PC-9 (cell line): Measurements from ENCODE around the gene NPHP4. TPM values are rescaled to one million over a fixed set of nuclear protein-coding genes. Genes with fewer than 3 reads are reported as not detected.

ENCODE experiments used
- BruUV-seq: library from RNA; stranded (reverse); fragments of 400-500 nt; replicated peaks from 2 replicates; lab custom pipeline; 2021; lab: Mats Ljungman, UMichigan
- CTCF ChIA-PET: fragments of 300-600 bp; sonication (Branson Sonifier 250); formaldehyde crosslinking; loops from one replicate; lab custom pipeline; 2022; ENCODE audit warnings: antibody characterized with exemption; lab: Charles Lee
- POLR2A ChIA-PET: fragments of 300-600 bp; sonication (Branson Sonifier 250); formaldehyde crosslinking; loops from one replicate; lab custom pipeline; 2022; ENCODE audit warnings: antibody characterized with exemption; ENCODE audit not compliant: unreplicated experiment; lab: Charles Lee
- DNase-seq, 2 experiments: peaks; one replicate each; pipeline versions ENCODE4 v3.0.0 to v3.0.0-alpha.2; 2015 to 2022; ENCODE audit warnings: mixed read lengths in 1 of 2
- H2AFZ ChIP-seq: fragments of 200-600 bp; sonication (generic); 2 replicates; pipeline ENCODE4 v1.8.1; 2017; ENCODE audit warnings: antibody characterized with exemption
- H3F3A ChIP-seq: fragments of 200-600 bp; sonication (generic); 2 replicates; pipeline ENCODE4 v1.8.1; 2017; ENCODE audit warnings: antibody characterized with exemption, mild to moderate bottlenecking, low read depth; ENCODE audit not compliant: insufficient read depth
- H3K27ac ChIP-seq: fragments of 200-600 bp; sonication (generic); 2 replicates; pipeline ENCODE4 v1.6.1; 2016; ENCODE audit warnings: mixed run types
- H3K27me3 ChIP-seq: fragments of 200-600 bp; sonication (generic); 2 replicates; pipeline ENCODE4 v1.6.1; 2016; ENCODE audit warnings: low read depth, mixed run types; ENCODE audit not compliant: insufficient read depth
- H3K36me3 ChIP-seq: fragments of 200-600 bp; sonication (generic); 2 replicates; pipeline ENCODE4 v1.6.1; 2016; ENCODE audit warnings: low read depth, mixed run types
- H3K4me1 ChIP-seq: fragments of 200-600 bp; sonication (generic); replicated peaks from 2 replicates; pipeline ENCODE4 v1.6.1; 2016; ENCODE audit warnings: mixed run types; ENCODE audit not compliant: insufficient read depth
- H3K4me2 ChIP-seq: fragments of 200-600 bp; sonication (generic); 2 replicates; pipeline ENCODE4 v1.6.1; 2017; ENCODE audit warnings: mixed run types
- H3K4me3 ChIP-seq: fragments of 200-600 bp; sonication (generic); 2 replicates; pipeline ENCODE4 v1.6.1; 2016; ENCODE audit warnings: mixed run types
- H3K79me2 ChIP-seq: fragments of 200-600 bp; sonication (generic); 2 replicates; pipeline ENCODE4 v1.6.1; 2017; ENCODE audit warnings: low read depth, mixed run types
- H3K9me2 ChIP-seq: fragments of 200-600 bp; sonication (generic); 2 replicates; pipeline ENCODE4 v1.8.1; 2017; ENCODE audit warnings: mild to moderate bottlenecking; ENCODE audit not compliant: insufficient read depth
- H3K9me3 ChIP-seq: fragments of 200-600 bp; sonication (generic); 2 replicates; pipeline ENCODE4 v1.8.1; 2016; ENCODE audit warnings: low read depth; ENCODE audit not compliant: insufficient read depth
- H4K20me1 ChIP-seq: fragments of 200-600 bp; sonication (generic); 2 replicates; pipeline ENCODE4 v1.8.1; 2017; ENCODE audit not compliant: insufficient read depth
- EZH2 ChIP-seq: fragments of 200-600 bp; sonication (generic); IDR thresholded peaks from 2 replicates; pipeline ENCODE4 v1.8.0; 2017; ENCODE audit warnings: antibody characterized with exemption, low read depth
- intact Hi-C: fragments of 100-400 bp; cut with micrococcal nuclease; formaldehyde crosslinking; loops from one replicate; pipeline ENCODE4 v1.10.0; 2022; ENCODE audit not compliant: unreplicated experiment
- total RNA-seq: library from RNA; stranded (reverse); gene quantifications from 2 replicates; pipeline ENCODE4 v1.2.3, GENCODE V29; 2021
- TF ChIP-seq, protein P1 (sequence below): fragments of 200-600 bp; sonication (generic); conservative IDR thresholded peaks from 2 replicates; pipeline ENCODE4 v1.6.1; 2017; ENCODE audit warnings: mixed run types, antibody characterized with exemption, mild to moderate bottlenecking, moderate library complexity

The NPHP4 gene
- total RNA-seq, 1 experiment from 2014 or later = 17.9 TPM

DNA sequence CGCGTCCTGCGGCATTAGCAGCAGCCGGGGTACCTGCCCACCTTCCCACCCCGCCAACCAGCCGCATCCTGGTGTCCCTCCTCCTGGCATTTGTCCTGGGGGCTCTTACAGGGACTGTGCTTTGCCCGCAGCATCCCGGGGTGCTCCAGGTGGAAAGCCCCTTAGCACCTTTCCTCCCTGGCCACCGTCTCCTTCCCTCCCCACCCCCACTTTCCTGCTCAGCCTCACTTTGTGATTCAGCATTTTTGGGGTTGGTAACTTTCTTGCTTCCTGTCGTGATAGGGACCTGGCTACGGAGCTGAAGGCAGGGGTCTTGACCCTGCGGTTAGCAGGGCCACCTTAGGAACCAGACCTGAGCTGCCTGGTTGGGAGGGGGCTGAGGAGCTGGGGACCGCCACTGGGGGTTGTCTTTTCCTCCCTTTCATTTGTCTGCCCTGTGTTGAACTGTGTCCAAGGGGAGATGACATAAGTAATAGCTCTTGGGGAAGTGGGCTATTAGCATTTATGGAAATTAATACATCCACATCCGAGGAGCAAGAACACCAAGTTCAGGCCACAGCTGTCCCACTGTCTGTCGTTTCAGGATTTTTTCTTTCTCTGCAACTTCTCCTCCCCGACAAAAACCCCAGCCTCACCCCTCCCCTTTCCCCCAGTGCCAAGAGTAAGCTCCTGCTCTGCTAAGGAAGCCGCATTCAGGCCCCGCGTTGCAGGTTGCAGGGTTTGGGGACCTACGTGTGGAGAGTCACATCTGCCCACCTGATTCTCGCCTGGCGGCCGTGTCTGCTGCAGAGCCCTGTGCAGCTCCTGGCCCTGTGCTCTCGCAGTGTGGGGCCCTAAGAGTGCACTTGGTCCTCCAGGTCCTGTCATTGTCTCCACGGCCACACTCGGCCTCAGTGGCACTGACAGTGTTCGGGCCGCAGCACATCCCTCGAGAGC lies 1.6 kb upstream of the NPHP4 start:
- intact Hi-C loops = loop anchor here (5.0 kb wide), 1 partner anchor 243 kb away; the partner anchor contains the start of gene ICMT
- ChIA-PET POLR2A (no interaction called here), CTCF (no interaction called here)
- TSS peak; percentile 32 for BruUV-seq
- peaks cover 8% of the 10 kb centered on the region; the same call in 1 of the 2 replicates for H3K79me2 ChIP-seq
- H4K20me1 ChIP-seq = no peaks in the 10 kb centered on the region
- no peak overlapping the region for H3K27ac ChIP-seq
- no peaks in the 10 kb centered on the region for H3K36me3 ChIP-seq
- 0 out of 2 replicates have a peak, but pooled peaks cover 4% of the 10 kb centered on the region for H3K4me1 ChIP-seq
- peak overlapping the region; percentile 74; the same call in 1 of the 2 replicates for H2AFZ ChIP-seq
- peak overlapping the region; percentile 91 for H3K4me2 ChIP-seq
- H3K9me3 ChIP-seq = no peaks in the 10 kb centered on the region
- peak overlapping the region; percentile 85; the same call in 1 of the 2 replicates for H3K4me3 ChIP-seq
- no peak for TF ChIP-seq EZH2
- TF ChIP-seq, protein P1, sequence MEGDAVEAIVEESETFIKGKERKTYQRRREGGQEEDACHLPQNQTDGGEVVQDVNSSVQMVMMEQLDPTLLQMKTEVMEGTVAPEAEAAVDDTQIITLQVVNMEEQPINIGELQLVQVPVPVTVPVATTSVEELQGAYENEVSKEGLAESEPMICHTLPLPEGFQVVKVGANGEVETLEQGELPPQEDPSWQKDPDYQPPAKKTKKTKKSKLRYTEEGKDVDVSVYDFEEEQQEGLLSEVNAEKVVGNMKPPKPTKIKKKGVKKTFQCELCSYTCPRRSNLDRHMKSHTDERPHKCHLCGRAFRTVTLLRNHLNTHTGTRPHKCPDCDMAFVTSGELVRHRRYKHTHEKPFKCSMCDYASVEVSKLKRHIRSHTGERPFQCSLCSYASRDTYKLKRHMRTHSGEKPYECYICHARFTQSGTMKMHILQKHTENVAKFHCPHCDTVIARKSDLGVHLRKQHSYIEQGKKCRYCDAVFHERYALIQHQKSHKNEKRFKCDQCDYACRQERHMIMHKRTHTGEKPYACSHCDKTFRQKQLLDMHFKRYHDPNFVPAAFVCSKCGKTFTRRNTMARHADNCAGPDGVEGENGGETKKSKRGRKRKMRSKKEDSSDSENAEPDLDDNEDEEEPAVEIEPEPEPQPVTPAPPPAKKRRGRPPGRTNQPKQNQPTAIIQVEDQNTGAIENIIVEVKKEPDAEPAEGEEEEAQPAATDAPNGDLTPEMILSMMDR = no peak
- no peak for DNase-seq
- no peaks in the 10 kb centered on the region for H3K9me2 ChIP-seq
- H3K27me3 ChIP-seq = no peaks in the 10 kb centered on the region
- no peaks in the 10 kb centered on the region for H3F3A ChIP-seq

DNA sequence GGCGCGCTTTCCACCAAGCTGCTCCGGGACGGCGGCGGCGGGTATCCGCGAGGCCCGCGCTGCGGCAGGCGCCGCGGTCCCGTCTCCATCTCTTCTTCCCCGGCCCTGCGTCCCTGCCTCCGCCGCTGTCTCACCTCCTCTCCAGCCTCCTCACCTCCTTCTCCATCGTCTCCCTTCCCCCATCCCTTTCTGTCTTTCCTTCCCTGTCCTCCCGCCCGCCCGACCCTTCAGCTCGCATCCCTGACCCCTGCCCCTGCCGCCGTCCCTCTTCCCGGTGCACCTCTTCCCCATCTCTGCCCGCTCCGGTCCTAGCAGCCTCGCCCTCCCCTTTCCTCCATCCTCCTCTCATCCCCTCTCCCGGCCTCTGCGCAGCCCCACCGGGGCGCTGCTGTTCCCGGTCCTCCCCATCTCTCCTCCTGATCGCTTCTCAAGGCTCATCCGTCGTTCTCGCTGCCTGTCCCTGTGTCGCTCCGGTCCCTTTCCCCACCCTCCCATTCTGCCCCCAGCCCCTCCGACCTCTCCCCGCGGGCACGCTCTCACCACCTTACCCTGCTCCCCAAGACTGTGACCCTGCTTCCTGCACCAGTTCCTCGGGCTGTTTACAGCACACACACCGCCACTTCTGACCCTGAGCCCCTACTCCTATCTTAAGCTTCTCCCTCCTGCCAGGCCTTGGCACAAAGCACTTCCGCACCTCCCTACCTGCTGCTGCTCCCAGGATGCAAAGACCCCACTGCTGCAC lies 760 bp upstream of the NPHP4 start:
- Histone ChIP-seq H3K9me3 (no peaks in the 10 kb centered on the region), H3F3A (no peaks in the 10 kb centered on the region), H3K4me1 (0 out of 2 replicates have a peak, but pooled peaks cover 4% of the 10 kb centered on the region), H3K27me3 (no peaks in the 10 kb centered on the region), H3K4me2 (peak overlapping the region; percentile 91), H4K20me1 (no peaks in the 10 kb centered on the region), H3K9me2 (no peaks in the 10 kb centered on the region), H3K79me2 (peaks cover 8% of the 10 kb centered on the region; the same call in 1 of the 2 replicates), H3K27ac (no peak overlapping the region), H3K4me3 (peak overlapping the region; percentile 85; the same call in 1 of the 2 replicates), H3K36me3 (no peaks in the 10 kb centered on the region), H2AFZ (peak overlapping the region; percentile 74)
- POLR2A ChIA-PET = interaction anchor here (0.6 to 0.7 kb wide), 2 partner anchors 214 to 867 kb away, joined by 3 to 4 read pairs; no protein-coding TSS in a partner anchor
- CTCF ChIA-PET = no interaction called here
- no TSS peak for BruUV-seq
- TF ChIP-seq, protein P1 = no peak
- TF ChIP-seq EZH2 = no peak
- no peak for DNase-seq
- intact Hi-C loops = loop anchor here (1.0 to 5.0 kb wide), 2 partner anchors 33 to 244 kb away; partner anchors contain the start of gene ICMT
